Stimulated activated CD4-positive, alpha-beta T cell treated with anti-CD3 and anti-CD28 coated beads, Interleukin-15, amount 100 ng/mL, for 48 hours (primary cell): ENCODE results near the gene TGFB3.
"Not testable (repeated sequence)": the region's sequence is repeated elsewhere in the genome, so short reads cannot be mapped to it uniquely, and the experiment has no call there.

Experiments
- DNase-seq, 2 donors: peaks; one replicate each; pipeline ENCODE4 v3.0.0-alpha.2; 2020; ENCODE audit warnings: low read depth in 2 of 2

TGFB3 gene

DNA sequence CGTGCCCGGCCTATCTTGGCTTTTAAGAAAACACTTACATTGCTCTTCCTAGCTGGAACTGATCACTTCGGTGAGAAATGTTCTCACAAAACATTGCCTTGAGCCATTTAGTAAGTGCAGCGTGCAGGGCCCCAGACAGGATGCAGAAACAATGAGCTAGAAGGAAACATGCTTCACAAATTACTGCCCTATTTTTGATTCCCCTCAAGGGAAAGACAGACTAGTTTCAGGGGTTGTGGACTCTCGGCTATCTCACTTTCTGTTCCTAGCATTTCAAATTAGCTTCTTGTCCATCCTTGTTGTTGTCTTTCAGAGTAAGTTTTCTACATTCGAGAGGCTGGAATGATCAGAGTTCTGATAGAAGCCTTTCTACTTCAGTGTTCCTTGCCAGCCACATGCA, 21.6 kb downstream of the TGFB3 start:
- no peak for DNase-seq

DNA sequence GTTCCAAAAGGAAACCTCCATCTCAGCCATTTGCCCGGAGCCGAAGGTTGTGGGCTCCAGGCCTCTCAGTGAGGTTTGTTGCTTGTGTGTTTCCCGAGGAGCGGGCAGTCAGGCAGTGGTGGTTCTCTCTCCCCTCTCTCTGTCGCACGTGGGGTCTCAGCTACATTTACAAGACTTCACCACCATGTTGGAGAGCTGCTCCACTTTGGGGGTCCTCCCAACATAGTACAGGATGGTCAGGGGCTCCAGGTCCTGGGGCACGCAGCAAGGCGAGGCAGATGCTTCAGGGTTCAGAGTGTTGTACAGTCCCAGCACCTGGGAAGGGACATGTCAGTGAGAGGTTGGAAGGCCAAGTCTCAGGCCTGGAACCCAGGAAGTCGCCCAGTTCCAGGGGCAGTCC, 22.8 kb downstream of the TGFB3 start:
- no peak for DNase-seq

GRCh38 chr14:75952489-75952888, 29.3 kb downstream of the TGFB3 start:
- no peak for DNase-seq

DNA sequence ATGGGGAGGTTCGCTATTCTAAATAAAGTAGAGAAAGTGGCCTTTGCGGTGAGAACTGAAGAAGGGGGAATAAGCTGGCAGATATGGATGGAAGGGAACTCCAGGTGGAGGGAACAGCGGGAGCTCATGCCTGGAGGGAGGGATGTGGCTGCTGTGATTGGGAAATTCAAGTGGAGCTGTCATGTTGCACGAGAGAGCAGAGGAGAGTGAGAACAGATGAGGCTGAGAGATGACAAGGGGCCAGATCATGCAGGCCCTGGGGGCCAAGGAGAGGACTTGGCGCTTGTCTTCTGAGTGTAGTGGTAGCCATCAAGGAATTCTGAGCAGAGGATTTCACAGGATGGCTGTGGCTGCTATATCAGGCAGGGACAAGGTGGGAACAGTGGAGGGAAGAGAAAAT, 35.0 kb downstream of the TGFB3 start:
- DNase-seq: no peak

- DNase-seq: no peak
Measured at GRCh38 chr14:75944607-75945241, 37.1 kb downstream of the TGFB3 start.

- no peak for DNase-seq
Measured at GRCh38 chr14:75941030-75941429, 40.8 kb downstream of the TGFB3 start.

DNA sequence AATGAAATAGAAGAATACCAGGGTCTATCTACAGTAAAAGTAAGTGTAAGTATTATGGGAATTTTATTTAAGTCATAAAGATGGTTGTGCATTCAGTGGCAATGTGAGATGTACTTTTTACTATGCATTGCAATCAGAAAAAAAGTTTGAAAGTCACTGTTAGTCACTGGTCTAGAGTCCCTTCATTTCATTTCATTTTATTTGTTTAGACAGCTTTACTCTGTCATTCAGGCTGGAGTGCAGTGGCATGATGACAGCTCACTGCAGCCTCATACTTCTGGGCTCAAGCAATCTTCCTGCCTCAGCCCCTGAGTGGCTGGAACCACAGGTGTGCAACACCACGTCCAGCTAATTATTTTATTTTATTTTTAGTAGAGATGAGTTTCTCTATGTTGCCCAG, 42.6 kb downstream of the TGFB3 start:
- DNase-seq: no peak

- no peak for DNase-seq
Measured at GRCh38 chr14:75934998-75935628, 46.7 kb downstream of the TGFB3 start.

DNA sequence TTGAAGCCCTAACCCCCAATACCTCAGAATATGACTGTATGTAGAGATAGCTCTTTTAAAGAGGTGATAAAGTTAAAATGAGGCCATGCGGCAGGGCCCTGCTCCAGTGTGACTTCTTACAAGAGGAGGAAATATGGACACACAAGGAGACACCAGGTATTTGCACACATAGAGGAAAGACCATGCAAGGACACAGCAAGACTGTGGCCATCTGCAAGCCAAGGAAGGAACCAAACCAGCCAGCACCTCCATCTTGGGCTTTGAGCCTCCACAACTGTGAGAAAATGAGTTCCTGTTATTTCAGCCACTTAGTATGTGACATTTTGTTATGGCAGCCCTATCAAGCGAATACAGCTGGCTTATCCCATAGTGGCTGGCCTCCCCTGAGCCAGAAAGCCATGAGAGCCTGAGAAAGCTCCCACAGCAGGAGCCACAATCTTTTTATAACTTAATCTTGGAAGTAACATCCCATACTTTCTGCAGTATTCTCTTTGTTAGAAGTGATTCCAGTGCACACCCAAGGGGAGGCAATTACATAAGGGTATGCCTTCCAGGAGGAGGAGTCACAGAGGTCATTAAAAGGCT, 48.0 kb downstream of the TGFB3 start:
- DNase-seq: no peak

DNA sequence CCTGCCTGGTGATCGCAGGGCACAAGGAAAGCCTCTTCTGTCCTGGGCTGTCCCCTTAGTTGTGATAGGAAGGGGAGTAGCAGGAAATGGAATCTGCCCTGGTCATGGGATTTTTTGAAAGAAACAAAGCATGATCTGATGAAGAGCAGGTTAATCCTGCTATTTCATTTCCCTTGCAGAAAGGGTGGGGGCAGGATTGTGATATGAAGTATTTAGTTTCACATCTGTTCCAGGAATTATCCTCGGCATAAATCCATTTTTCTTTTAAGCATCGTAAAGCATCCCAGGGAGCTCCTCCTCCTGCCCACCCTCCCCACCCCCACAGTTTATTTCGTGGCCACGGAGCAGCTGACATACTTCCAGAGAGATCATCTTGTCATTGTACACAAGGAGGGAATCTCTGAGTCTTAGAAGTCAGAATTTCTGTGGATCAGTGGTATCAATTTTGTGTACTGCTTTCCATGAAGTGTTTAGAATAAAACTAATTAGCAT, 53.1 kb downstream of the TGFB3 start:
- no peak for DNase-seq

DNA sequence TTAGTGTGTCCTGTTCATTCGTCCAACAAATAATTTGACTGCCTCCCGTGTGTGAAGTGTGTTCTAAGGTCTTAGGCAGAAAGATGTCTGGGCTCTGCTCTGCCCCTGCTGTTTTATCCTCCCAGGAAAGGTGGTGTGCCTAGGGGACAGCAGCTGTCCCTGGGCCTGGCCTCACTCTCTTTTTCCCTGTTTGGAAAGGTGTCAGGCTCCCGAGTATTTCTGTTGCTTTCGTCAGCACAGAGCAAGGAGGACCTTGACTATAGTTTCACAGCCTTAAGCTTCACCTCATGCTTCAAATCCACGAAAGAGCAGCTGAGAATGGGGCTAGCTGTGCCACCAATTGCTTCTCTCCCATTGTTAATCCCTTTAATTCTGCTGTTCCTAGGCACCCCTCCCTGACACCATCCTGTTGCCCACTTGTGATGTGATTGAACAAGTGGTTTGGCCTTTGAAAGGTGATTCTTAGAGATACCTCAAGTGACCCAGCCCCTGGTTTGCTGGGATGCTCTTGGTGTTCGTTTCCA, 54.2 kb downstream of the TGFB3 start:
- DNase-seq: no peak

DNA sequence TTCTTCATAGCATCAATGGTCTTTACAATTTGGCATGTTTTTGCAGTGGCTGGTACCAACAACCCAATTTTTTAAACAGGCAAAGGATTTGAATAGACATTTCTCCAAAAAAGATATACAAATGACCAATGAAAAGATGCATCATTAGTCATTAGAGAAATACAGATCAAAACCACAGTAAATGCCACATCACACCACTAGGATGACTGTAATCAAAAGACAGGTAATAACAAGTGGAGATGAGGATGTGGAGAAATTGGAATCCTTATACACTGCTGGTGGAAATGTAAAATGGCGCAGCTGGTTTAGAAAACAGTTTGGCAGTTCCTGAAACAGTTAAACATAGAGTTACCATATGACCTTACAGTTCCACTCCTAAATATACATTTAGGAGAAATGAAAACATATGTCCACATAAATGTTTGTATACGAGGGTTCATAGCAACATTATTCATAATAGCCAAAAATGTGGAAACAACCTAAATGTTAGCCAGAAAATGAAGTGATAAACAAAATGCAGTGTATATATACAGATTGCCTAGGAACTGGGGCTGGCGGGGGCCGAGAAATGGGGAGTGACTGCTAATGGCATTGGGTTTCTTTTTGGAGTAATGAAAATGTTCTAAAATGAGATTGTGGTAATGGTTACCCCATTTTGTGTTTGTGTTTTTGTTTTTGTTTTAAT, 55.2 kb downstream of the TGFB3 start:
- DNase-seq: no peak

DNA sequence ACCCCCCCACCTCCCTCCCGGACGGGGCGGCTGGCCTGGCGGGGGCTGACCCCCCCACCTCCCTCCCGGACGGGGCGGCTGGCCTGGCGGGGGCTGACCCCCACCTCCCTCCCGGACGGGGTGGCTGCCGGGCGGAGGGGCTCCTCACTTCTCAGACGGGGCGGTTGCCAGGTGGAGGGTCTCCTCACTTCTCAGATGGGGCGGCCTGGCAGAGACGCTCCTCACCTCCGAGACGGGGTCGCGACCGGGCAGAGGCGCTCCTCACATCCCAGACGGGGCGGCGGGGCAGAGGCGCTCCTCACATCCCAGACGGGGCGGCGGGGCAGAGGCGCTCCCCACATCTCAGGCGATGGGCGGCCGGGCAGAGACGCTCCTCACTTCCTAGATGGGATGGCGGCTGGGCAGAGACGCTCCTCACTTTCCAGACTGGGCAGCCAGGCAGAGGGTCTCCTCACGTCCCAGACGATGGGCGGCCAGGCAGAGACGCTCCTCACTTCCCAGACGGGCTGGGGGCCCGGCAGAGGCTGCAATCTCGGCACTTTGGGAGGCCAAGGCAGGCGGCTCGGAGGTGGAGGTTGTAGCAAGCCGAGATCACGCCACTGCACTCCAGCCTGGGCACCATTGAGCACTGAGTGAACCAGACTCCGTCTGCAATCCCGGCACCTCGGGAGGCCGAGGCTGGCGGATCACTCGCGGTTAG, 56.5 kb downstream of the TGFB3 start:
- DNase-seq: not testable (repeated sequence)

DNA sequence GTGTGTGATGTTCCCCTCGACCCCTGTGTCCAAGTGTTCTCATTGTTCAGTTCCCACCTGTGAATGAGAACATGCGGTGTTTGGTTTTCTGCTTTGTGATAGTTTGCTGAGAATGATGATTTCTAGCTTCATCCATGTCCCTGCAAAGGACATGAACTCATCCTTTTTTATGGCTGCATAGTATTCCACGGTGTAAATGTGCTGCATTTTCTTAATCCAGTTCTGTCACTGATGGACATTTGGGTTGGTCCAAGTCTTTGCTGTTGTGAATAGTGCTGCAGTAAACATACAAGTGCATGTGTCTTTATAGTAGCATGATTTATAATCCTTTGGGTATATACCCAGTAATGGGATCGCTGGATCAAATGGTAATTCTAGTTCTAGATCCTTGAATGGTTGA, 61.4 kb downstream of the TGFB3 start:
- DNase-seq: not testable (repeated sequence)

DNA sequence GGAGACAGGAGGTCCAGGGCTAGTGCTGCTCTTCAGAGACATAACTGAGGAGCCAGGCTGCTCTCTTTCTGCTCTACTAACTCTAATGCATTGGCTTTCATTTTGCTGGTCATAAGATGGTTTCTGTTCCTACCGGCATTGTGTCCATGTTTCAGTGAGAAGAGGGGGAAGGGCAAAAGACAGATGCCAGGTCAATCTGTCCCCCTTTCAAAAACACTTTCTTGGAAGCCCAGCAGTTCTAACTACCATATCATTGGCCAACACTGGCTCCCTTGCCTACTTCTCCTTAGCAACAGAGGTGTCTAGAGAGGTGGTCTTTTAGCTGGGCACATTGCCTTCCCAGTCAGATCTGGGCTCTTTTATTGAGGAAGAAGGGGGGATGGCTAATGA, 63.9 kb downstream of the TGFB3 start:
- no peak for DNase-seq

GRCh38 chr14:75917322-75917945, 64.4 kb downstream of the TGFB3 start:
- DNase-seq: no peak

DNA sequence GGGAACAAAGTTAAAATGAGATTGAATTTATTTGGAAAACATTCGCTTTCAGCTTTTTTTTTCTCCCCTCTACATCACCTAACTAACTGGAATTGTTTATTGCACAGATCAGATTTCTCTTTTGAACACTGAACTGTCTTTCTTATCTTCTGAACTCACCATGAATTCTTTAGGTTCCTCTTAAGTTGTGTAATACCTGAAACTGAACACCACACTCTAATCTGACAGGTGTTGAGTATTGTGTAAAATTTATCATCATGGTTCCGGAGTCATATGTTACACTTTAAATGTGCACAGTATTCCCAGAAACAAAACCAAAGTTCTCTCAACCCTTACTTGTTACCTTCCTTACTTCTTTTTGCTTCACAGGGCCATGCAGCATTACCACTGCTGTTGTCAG, 66.8 kb downstream of the TGFB3 start:
- no peak for DNase-seq

- no peak for DNase-seq
Measured at GRCh38 chr14:75913183-75913582, 68.6 kb downstream of the TGFB3 start.

DNA sequence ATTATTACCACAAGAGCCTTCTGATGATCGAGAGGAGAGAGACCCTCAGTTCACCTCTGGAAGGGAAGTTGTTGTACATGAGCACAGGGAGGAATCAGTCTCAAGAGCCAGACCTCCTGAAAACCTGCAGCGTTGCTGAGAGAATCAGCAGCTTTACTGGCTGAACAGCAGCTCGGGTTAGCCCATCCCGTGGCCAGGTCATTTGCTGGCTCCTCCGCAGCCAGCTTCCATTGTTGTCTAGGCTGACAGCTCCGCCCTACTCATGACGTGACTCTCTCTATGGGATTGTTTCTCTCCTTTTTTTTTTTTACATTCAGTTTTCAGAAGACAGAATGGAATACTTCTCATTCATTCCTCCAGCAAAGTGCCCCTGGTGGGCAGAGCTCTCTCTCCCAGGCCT, 69.9 kb downstream of the TGFB3 start:
- DNase-seq: no peak

- no peak for DNase-seq
Measured at GRCh38 chr14:75910048-75910447, 71.7 kb downstream of the TGFB3 start.

DNA sequence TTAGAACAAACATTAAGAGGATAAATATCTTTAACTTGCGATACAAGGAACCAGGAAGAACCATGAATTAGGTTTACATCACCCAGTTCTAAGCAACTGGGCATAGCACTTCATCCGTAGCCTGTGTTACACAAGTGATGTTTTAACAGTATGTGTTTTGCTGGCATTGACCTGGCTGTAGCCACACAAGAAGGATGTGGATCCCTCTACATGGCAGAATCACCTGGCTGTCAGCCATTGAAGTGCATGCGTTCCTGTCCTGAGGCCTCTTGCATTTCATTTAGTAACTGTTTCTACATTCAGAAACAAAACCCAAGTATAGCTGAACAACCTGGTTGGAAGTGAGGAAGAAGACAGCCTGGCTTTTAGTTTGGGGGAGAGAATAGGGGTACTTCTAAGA, 72.2 kb downstream of the TGFB3 start:
- no peak for DNase-seq
